HG02938 (cell line): Measurements from ENCODE around the gene TNRC6A.

Experiments used
- ATAC-seq: cut with Tn5 transposase; IDR thresholded peaks from one replicate; pipeline ENCODE4 v1.9.1; 2021; ENCODE audit warnings: mild to moderate bottlenecking, moderate library complexity; ENCODE audit not compliant: unreplicated experiment

Gene TNRC6A

DNA sequence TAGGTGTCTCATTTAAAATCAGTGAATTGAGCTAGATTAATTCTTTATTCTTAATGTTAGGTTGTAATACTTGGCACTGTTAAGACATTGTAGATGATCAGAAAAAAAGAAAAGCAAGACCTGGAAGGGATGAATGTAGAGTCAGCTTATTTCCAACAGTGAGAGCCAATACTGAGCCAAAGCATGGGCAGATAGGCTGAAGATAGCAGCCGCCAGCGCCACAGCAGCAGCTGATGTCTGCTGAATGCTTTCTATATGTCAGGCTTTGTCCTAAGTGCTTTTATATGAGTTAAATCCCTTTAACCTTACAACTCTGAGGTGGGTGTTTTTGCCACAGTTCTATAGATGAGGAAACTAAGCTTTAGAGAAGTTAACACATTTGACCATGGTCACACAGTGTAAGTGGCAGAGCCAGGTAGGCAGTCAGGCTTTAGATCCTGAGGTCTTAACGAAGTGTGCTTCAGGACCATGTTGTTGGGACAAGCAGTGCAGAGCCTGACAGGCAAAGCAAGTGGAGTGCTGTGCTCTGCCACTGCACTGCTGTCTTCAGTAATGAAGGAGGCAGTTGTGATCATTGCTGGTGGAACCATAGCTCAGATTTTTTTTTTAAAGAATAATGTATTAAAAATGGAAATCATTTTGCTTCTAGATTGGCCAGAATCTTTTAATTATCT lies 25.9 kb downstream of the TNRC6A start:
- no peak for ATAC-seq

DNA sequence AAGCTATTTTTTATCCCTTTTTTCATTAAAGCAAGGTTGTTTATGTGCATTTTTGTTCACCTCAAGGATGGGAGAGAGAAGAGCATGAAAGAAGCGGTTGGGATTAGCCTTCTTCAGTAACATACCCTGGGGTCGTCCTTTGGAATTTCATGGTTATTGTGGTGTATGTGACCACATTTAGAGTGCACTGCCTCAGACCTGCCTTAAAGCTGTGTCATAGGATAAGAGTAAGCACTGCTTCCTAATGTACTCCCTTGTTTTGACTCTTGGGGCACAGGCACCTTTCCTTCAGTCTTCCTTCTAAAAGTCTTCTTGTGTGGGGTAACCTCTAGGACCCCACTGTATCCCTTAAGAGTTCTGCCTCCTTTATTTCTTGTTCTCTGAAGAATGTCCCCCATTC lies 28.9 kb downstream of the TNRC6A start:
- no peak for ATAC-seq

DNA sequence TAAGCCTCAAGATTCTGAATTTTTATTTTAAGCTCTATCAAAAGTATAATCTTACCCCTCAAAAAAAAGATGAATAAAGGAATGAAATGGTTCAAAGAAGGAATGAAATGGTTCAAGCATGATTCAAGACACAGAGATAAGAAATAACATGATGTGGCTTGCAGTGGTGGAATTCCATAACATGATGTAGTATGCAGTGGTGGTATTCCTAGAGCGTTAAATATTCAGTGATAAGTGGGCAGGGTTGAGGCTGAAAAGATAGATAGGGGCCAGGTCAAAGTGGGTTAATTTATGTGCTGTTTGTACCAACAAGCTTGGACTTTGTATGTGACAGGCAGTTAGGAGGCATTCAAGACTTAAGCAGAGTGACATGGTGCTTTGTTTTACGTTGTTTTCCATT lies 29.6 kb downstream of the TNRC6A start:
- ATAC-seq, result no peak

DNA sequence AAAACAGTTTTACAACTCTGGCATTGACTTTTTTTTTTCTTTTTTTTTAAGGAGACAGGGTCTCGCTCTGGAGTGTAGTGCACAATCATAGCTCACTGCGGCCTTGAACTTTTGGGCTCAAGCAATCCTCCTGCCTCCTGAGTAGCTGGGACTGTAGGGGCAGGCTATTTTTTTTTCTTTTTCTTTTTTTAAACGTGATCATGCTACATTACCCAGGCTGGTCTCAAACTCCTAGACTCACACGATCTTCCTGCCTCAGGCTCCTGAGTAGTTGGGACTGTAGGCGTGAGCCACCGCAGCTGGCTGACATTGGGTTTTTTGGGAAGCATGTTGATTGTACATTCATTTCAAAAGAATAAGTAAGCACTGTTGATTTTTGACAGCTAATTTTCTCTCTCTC lies 32.1 kb downstream of the TNRC6A start:
- ATAC-seq, result no peak

DNA sequence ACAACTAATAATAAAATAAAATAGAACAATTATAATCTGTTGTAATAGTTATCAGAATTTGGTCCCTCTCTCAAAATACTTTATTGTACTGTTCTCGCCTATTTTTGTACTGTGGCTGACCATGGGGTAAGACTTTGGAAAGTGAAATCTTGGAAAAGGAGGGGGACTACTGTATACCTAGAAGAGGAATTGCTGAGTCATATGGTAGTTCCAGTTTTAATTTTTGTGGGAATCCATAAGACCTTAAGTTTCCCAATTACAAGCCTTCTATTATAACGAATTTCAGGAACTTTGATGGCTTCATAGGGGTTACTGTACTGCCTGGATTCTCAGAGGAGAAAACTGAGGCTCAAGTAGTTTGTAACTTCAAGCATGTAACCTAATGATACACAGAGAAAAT lies 35.5 kb downstream of the TNRC6A start:
- ATAC-seq, result no peak

DNA sequence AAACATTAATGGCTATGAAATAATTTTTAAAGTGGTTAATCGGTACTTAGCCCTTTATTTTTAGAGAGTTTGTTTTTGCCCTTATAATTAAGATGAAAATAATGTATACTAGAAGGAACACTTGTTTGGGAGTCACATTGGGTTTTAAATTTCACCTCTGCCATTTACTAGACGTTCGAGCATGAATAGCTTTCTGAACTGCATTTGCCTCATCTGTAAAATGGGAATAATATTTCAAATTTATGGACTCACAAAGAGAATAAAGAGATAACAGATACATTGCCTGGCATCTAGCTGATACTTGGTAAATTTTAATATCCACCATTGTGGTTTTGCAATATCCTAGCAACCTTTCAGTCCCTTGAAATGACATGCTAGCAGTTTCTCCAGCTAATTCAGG lies 36.6 kb downstream of the TNRC6A start:
- ATAC-seq, result no peak

DNA sequence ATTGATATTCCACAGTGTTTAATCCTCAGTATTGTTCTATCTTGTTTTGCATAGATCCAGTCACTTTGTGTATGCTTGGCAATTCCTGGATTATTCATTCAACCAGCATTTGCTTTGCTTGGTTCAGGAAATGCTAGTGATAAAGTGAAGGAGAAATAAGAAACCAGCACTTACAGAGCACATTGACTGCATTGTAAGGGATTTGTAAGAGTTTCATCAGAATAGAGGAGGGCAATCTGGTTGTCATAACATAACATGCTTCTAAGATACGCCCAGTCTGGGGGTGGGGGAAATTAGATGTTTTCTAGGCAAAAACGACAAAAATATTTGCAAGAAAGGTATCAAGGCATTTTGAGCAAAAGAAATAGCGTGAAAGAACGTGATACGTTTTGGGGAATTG lies 40.4 kb downstream of the TNRC6A start:
- no peak for ATAC-seq

DNA sequence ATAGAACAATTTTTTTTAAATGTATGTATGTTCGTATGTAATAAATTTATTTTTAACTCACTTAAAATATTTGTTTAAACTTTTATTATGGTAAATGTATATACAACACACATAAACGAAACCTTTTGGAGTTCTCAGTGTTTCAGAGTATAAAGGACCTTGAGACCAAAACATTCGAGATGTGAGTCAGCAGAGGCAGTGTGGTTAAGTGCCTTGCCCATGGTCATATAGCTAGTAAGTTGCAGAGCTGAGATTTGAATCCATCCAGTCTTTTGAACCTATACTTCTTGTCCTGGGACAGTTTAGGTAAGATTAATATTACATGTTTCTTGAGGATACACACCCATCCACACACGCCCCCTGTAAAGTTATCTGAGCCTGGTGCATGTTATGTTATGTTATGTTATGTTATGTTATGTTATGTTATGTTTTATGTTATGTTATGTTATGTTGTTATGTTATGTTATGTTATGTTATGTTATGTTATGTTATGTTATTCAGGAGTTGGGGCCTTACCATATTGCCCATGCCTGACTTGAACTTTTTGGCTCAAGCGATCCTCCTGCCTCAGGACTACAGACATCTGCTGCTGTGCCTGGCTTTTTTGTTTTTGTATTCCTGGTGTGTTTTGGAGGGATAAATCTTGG lies 41.8 kb downstream of the TNRC6A start:
- no peak for ATAC-seq

DNA sequence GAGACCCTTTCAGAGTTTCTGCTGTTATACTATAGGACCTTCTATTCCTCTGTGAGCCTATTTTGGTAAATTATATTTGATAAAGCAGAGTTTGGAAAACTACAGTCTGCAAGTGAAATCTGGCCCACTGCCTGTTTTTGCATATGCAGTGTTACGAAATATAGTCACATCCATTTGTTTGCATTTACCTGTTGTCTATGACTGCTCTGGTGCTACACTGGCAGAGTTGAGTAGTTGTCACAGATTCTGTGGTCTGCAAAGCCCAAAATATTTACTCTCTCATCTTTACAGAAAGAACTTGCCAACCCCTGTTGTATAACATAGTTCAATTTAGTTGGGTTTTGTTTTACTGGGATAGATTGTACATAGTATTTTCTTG lies 42.3 kb downstream of the TNRC6A start:
- no peak for ATAC-seq

DNA sequence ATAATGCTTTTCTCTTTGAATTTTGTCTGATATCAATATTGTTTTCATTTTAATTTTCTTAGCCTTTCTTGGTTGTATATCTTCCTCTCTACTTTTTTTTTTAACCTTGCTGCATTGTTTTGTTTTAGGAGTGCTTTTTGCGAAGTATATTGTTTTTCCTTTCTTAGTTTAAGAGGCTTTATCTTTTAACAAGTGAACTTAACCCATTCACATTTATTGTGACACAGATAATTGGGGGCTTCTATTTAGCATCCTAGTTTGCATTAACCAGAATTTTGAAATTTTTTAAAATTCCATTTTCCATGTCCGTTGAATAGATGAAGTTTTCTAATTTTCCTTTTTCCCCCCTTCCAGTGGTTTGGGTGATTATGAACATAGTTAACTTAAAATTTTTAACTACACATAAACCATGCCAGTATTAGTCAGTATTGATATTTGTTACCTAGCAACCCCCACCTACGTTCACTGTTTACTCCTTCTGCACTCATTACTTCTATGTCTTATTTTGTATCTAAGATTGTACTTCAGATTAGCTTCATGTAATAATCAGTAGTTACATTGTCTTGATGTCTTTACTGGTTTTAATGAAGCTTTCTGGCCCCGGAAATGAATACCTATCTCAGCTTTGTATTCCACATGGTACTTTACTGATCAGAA lies 44.4 kb downstream of the TNRC6A start:
- no peak for ATAC-seq

DNA sequence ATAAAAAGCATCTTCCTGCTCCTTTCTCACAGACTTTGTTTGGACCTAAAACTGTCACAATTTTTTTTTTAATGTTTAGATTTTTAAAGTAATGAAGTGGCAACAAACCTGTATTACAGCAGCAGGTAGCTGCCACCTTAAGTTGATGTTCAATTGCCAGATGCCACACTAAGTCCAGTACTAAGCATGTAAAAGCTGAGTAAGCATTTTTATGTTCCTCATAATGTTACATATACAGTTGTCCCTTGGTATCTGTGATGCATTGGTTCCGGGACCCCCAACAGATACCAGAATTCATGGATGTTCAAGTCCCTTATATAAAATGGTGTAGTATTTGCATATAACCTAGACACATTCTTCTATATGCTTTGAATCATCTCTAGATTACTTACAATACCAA lies 45.1 kb downstream of the TNRC6A start:
- no peak for ATAC-seq

DNA sequence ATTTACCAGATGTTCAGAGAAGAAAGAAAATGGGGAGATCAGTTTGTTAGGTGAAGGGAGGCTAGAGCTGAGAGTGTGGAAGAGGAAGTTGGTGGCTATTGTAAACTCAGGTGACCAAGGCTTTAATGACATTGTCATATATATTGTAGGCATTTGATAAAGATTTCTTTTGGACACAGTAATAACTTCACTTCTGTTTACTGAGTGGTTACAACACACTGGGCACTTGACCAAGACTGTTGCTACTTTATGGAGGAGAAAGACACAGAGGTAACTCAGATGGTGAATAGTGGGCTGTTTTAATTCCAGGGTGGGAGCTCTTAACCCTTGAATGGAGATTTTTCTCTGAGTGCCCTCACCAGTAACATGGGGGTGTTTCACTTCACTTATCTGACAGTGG lies 46.0 kb downstream of the TNRC6A start:
- no peak for ATAC-seq

DNA sequence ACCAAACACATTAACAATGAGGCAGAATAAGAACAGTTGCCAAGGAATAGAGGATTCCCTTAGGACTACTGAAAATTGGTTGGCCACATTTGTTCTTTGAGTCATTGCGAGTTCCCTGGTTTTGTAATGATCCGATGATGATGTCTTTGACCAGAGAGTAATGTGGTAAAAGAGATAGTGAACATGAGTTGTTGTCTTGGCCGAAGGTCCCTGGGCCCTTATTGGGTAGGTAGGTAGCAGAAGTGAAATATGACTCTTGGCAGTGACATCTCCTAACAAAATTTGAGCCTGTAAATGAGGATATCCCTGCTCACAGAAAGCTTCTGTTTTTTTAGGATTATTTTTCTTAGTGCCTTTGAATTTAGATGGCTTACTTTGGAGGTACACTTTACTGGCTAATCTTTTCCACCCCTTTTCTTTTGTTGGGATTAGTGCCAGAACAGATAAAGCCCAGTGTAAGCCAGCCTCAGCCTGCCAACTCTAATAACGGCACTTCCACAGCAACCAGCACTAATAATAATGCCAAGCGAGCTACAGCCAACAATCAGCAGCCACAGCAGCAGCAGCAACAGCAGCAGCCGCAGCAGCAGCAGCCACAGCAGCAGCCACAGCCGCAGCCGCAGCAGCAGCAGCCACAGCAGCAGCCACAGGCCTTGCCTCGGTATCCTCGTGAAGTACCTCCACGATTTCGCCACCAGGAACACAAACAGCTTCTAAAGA lies 47.2 kb downstream of the TNRC6A start:
- no peak for ATAC-seq

DNA sequence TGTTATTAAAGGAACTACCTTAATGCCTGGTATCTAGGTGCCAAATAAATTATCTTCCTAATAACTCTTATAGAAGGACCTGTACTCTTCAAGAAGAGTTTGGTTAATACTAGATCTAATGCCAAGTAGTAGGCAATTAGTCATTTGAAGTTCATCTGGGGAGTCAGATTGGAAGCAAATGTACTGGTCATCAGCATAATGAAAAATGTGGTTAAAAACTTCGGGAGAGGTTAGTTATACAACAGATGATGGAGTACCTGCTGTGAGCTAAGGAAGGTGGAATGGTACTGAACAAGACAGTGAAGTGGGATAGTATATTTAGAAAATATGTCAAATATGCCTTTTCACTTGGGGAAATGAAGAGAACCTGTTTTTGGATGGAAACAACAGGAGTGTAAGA lies 49.2 kb downstream of the TNRC6A start:
- no peak for ATAC-seq

DNA sequence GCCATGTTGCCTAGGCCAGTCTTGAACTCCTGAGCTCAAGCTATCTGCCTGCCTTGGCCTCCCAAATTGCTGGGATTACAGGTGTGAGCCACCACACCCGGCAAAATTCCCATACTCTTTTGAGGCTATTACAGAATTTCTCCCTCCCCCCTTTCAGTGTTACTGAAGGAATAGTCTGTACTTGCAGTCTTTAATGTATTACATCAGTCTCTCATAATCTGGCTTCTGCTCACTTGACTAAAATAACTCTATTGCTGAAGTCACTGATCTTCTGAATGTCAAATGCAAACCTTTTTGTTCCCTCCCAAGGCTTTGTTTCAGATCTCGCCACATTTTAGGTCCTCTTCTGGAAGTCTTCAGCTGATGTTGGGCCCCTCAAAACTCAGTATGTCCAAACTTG lies 51.8 kb downstream of the TNRC6A start:
- no peak for ATAC-seq

DNA sequence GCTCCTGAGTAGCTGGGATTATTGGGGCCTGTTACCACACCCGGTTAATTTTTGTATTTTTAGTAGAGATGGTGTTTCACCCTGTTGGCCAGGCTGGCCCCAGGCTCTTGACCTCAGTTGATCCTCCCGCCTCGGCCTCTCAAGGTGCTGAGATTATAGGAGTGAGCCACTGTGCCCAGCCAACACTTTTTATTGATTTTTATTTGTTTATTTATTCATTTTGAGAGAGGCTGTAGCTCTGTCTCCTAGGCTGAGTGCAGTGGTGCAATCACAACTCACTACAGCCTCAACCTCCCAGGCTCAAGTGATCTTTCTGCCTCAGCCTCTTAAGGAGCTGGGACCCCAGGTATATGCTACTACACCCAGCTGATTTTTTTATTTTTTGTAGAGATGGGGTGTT lies 54.7 kb downstream of the TNRC6A start:
- no peak for ATAC-seq

DNA sequence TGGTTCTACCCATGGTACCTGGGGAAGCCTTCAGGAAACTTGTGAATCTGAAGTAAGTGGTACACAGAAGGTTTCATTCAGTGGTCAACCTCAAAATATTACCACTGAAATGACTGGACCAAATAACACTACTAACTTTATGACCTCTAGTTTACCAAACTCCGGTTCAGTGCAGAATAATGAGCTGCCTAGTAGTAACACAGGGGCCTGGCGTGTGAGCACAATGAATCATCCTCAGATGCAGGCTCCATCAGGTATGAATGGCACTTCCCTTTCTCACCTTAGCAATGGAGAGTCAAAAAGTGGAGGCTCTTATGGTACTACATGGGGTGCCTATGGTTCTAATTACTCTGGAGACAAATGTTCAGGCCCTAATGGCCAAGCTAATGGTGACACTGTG lies 60.4 kb downstream of the TNRC6A start:
- no peak for ATAC-seq

DNA sequence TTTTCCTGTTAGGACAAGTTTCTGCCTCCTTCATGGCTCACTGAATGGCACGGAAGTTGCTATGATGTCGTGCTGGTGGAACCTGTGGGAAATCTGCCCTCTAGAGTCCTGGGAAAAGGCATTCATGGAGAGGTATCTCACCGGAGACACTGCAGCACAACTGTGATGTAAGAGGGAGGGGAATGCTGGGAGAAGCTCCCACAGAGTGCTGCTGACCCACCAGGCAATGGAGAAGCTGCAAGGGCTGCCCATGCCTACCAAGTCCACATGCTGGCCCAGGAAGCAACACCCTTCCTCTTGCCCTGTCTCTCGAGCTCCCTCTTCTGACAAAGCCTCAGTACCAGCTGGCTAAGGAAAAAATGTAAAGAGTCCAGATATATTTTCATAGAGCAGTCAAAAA lies 71.1 kb downstream of the TNRC6A start:
- no peak for ATAC-seq

DNA sequence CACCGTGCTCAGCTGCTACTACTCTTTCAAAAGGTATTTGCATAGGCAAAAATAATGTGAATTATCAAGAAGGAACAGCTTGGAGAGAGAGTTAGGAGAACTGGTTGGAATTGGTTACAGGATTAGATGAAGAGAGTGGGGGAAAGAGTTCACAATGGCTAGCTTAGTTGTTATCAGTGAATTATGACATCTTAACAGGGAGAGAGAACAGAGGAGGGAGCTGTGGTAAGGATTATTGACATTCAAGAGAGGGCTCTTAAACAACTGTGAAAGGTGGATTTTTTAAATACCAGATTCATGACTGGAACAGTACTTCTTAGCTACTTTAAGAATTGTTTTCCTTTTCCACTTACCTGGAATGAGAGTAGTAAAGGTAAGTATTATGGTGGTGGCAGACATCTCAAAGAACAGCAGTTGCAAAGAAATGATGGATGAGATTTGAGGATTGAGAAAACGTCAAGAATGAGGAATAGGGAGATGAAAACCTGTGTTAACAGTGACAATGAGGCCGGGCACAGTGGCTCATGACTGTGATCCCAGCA lies 72.4 kb downstream of the TNRC6A start:
- ATAC-seq, result no peak

DNA sequence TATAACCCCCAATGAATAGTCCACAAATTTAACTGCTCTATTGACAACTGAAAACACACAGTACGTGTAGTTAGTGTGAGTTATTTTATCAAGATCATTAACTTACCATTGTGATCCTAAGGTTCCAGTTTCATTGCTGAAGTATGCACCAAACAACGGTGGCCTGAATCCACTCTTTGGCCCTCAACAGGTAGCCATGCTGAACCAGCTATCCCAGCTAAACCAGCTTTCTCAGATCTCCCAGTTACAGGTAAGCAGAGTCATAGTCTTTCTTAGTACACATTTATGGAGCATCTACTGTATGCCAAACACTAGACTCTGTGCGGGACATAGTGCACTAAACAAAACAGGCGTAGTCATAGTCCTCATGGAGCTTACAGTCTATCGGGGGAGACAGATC lies 76.0 kb downstream of the TNRC6A start:
- no peak for ATAC-seq

DNA sequence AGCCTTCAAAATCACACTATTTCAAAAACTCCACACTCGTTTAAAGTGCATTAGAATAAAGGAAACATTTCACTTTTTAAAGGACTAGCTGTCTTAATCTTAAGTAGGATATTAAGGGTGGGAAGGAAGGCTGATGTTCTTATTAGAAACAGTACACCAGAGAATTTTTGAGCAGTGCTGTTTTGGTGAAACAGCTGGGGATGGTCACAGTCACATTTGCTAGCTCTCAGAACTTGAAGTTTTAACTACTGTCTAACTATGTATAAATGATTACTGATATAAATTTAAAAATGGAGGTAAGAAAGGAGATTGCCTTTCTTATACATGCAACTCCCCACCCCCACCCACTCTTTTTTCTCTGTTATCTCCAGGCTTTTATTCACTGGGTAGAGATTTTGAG lies 77.8 kb downstream of the TNRC6A start:
- ATAC-seq, result no peak
